Activated CD8-positive, alpha-beta memory T cell treated with anti-CD3 and anti-CD28 coated beads, Interleukin-2, amount 50 U/mL, for 1 hour (primary cell): ENCODE measurements around the gene CAPNS2.
"Not testable (repeated sequence)": the region's sequence is repeated elsewhere in the genome, so short reads cannot be mapped to it uniquely, and the experiment has no call there.

Source experiments
- DNase-seq: peaks from one replicate; pipeline ENCODE4 v3.0.0-alpha.2; 2020; ENCODE audit errors: extremely low read depth

CAPNS2 gene

DNA sequence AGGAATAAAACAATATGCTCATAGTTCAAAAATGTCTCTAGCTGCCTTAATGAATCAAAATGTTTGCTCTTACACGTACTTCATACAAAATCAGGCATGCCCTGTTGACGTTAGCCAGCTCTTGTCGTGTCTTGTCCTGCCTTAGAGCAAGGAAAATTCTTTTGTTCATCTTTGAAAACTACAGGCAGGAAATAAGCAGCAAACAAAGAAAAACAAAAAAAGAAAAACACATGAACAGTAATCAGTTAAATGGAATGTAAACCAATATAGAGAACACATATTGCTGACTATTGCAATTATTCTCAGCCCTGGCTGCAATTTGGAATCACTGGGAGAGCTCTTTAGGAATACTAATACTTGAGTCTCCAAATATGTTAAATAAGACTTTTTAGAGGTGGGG, 1.7 kb downstream of the CAPNS2 start:
- no peak for DNase-seq

DNA sequence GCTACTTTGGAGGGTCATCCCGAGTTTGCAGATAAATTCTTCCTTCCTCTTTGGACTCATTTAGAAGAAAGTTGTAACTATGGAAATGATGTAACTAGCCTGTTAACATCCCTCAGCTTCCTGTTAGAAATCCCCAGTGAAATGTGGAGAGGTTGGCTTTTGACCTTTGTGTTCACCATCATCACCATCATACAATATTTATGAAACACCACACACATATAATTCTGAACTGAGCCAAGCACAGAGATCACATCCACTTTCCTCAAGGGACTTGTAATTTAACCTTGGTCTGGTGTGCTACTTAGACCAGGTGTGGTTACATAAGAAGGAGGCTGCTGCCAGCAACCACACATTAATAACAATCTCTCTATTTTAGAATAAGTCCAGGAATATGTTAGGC, 2.5 kb downstream of the CAPNS2 start:
- no peak for DNase-seq

DNA sequence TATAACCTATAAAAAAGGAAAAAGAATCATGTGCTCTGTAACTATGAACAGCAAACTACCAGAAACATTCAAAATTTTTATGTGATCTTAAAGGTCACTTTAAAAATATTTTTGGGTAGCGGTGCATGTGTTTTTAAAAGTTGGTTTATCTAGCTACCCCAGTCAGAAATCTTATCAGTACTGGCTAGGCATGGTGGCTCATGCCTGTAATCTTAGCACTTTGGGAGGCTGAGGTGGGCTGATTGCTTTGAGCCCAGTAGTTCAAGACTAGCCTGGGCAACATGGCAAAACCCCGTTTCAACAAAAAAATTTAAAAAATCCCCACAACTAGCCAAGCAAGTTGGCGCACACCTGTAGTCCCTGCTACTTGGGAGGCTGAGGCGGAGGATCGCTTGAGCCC, 3.7 kb downstream of the CAPNS2 start:
- no peak for DNase-seq

DNA sequence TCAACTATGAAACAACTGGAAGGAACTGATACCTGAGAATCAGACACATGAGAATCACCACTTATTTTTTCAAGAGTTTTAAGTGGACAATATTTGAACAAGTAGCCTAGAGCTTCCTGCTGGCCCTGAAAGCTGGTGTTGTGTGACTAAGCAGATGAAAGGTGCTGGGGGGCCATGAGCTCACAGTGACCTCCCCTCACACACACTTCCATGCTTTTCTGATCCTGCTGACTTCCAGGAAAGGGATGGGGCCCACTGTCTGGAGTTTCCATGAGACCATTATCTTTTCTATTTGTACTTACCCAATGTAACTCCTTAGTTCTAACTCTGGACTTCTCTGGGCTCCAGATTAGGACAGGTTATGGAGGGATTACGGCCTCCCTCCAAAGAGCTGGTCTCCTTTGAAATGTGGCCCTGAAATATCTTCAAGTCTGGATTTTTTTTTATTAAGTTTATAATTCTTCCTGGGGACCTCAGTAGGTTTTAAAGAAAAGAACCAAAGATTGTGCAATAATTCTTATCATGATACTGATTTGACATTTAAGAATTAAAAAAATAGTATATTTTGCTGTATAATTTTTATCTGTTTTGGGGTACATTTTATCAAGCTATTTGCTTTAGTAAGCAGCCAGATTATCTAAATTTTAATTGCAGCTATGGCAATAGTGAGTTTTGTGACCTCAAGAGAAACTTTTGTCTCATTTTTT, 4.9 kb downstream of the CAPNS2 start:
- DNase-seq = no peak

DNA sequence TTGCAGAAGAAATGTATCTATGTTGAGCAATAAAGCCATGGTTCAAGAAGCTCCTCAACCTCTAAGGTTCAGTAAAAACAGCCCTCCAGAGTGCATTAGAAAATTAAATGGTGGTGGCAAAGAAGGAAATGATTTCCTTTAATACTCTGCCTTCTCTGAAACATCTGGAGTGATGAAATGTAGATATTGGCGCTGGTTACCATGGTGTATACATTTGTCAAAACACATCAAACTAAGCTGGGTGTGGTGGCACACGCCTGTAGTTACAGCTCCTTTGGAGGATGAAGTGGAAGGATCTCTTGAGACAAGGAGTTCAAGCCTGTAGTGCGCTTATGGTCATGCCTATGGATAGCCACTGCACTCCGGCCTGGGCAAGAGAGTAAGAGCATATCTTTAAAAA, 6.0 kb downstream of the CAPNS2 start:
- DNase-seq = no peak

DNA sequence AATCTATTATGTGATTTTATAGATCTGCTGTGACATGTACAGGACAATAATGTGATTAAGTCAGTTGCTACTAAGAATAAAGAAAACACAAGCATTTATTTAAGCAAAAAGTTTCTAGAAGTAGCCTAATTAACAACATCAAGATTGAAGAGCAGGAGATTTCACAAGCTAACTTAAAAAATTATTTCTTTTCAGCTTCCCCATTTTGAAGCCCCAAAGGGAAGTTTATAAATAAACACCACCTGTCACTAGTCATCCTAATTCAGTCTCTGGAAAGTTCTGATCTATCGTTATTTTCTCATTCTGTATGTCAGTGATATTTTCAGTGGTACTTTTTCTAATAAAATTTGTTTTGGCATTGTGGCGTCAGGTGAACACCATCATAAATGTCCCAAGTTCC, 8.3 kb downstream of the CAPNS2 start:
- DNase-seq = no peak

DNA sequence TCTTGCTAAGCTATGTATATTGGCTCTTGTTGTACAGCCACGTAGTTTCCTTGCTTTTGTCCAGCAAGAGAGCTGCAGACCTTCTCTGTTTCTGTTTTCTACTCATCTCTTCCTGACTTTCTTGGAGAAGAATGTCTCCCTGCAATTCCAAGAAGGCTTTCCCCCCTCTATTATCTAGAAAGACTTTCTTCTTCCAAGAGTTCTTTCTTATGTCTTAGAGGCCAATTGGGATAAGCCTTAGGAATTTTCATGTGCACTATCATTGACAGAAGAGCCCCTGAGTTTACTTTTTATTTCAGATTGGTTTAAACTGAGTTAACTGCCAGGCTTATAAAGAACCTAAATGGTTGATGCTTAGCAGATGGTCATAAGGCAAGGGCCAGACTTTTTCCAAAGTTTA, 9.0 kb downstream of the CAPNS2 start:
- no peak for DNase-seq

DNA sequence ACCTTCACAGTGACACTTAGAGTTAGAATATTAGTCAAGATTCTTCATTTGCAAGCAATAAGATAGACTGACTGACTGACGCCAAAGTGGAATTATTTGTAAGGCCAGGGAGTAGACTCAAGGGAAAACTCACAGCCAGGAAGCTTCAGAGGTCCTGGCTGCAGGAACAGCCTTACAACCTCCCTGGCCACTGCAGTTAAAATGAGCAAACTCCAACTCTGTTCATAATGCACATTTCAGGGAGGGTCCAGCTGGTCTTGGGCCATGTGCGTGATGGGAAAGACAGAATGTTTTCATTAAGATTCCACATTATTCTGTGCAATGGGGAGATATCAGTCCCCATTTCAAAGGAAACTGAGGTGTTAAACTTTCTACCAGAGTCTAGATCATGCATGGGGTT, 9.9 kb downstream of the CAPNS2 start:
- DNase-seq = no peak

DNA sequence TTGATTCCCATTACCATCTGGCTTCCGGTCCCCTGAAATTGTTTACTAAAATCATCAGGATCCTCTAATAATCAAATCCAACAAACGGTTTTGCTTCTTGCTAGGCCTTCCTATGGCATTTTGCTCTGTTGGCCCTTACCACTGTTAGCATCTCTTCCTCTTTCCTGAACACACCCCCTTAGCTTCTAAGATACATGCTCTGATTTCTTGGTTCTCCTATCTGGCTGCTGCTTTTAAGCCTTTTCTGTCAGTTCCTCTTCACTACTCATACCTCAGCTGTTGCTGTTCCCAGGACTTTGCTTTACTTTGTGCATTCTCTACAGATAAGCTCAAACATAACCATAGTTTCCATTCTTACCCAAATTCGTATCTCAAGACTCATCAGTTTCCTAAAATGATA, 11.4 kb downstream of the CAPNS2 start:
- no peak for DNase-seq

DNA sequence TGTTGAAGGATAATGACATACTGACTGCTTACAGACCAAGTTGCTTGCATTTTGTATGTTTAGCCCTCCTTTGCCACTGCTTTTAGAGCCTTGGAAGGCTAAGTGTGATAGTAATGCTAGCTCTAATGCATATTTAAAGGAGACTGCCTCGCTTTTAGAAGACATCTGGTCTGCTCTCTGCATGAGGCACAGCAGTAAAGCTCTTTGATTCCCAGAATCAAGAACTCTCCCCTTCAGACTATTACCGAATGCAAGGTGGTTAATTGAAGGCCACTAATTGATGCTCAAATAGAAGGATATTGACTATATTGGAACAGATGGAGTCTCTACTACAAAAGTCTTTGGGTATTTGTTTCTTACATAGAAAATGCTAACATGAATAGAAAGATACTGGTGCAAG, 19.1 kb downstream of the CAPNS2 start:
- no peak for DNase-seq

DNA sequence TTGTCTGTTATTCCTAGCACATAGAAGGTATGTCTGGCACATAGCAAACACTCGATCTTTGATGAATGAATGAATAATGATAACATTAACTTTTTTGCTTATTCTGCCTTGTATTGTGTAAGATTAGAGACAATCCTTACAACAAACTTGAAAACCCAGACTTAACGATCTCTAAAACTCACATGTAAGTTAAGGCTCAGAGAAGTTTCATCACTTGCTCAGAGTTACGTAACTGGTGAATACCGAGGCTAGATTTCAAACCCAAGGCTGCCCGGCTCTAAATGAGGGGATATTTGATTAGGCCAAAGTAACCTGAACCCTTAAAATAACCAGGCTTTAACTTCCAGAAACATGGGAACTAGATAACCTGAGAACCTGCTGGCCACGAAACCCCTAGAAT, 22.3 kb downstream of the CAPNS2 start:
- no peak for DNase-seq

DNA sequence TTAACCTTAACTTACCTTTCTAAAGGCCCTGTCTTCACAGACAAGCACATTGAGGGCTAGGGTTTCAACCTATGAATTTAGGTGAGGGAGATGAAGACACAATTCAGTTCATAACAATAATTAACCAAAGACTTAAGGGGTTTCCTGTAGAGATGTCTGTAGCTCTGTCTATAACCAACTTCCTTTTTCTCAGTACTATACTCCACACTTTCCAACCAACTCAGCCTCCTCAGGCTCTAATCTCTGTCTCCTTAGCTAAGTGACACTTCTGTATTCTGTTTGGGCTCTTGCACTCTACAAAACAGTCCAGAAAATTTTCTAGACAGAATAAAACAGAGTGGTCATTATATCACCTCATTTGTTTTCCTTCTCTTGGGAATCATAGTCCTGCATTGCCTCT, 25.8 kb downstream of the CAPNS2 start:
- DNase-seq = no peak

DNA sequence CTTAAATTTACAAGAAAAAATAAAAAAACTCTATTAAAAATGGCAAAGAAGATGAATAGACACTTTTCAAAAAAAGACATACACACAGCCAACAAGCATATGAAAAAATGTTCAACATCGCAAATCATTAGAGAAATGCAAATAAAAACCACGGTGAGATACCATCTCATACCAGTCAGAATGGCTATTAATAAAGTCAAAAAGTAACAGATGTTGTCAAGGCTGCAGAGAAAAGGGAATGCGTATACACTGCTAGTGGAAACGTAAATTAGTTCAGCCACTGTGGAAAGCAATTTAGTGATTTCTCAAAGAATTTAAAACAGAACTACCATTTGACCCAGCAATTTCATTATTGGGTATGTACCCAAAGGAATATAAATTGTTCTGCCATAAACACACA, 31.4 kb downstream of the CAPNS2 start:
- DNase-seq = no peak

DNA sequence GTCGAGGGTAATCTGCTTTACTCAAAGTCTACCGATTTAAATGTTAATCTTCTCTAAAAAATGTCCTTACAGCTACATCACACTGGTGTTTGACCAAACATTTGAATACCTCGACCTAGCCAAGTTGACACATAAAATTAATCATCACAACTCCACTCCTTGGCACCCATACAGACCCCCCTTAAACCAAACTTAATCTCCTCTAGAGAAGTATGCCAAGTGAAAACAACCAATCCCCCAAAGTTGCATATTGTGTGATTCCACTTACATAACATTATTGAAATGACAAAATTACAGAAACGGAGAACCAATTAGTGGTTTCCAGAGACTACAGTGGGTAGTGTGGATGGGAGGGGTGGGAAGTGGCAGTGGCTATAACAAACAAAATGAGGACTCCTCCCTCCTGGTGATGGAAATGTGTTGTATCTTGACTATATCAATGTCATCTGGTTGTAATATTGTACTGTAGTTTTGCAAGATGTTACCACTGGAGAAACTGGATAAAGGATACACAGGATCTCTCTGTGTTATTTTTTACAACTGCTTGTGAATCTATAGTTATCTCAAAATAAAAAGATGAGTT, 39.4 kb downstream of the CAPNS2 start:
- no peak for DNase-seq

DNA sequence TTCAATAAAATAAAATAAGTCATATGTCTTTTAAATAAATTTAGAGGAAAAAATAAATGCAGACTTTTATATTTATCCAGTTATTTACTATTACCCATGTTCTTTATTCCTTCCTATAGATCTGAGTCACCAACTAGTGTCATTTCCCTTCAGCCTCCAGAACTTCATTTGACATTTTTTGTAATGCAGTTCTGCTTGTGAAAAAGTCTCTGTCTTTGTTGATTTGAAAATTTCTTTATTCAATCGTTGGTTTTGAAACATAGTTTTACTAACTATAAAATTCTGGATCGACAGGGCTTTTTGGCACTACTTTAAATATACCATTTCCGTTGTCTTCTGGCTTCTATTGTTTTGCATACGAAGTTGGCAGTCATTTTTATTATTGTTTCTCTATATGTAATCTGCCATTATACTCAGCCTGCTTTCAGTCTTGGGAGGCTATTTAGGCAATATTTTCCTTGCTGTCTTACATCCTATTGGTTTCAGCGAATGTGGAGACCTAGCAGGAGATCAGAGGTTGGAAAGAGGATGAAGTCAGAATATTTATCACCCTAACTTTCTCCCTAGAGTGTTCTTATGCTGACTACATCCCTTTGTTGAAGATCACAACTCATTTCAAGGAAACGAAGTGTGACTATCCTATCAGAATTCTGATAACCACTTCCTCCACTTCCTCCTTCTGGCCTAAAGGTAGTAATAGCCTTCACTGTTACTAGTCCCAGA, 47.3 kb downstream of the CAPNS2 start:
- DNase-seq = no peak

DNA sequence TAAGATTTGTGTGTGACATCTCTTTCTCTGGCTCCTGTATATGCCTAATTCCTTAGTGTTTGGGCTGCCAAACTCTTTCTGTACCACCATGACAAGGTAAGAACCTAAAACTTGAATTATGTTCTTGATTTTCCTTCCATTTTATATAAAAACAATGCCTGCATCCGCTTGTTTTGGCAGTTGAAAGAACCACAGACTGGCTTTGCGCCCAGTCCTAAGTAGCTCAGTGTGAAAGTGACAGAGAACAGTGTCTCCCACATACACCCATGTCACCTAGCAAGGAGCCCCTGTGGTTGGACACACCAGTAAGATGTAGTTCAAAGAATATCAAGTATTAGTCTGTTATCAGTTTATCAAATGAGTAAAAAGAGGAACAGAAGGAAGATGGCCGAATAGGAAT, 48.6 kb downstream of the CAPNS2 start:
- no peak for DNase-seq

DNA sequence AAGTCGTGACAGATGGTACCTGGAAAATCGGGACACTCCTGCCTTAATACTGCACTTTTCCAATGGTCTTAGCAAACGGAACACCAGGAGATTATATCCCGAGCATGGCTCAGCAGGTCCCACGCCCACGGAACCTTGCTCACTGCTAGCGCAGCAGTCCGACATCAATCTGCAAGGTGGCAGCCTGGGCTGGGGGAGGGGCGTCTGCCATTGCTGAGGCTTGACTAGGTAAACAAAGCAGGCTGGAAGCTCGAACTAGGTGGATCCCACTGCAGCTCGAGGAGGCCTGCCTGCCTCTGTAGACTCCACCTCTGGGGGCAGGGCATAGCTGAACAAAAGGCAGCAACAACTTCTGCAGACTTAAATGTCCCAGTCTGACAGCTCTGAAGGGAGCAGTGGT, 49.2 kb downstream of the CAPNS2 start:
- not testable (repeated sequence) for DNase-seq
